Esophagus muscularis mucosa (tissue), 4 donors: ENCODE measurements around the gene RPH3AL.
"Not testable (repeated sequence)": the region's sequence is repeated elsewhere in the genome, so short reads cannot be mapped to it uniquely, and the experiment has no call there.

ENCODE experiments used
- EP300 ChIP-seq: sonication (generic); formaldehyde crosslinking; IDR thresholded peaks from one replicate; pipeline ENCODE4 v1.6.1; 2017; ENCODE audit warnings: antibody characterized with exemption
- POLR2A ChIP-seq: fragments of 450-650 bp; IDR thresholded peaks from one replicate; pipeline ENCODE4 v1.6.1; 2017; ENCODE audit warnings: antibody characterized with exemption, moderate library complexity, mild to moderate bottlenecking, low read depth
- POLR2AphosphoS5 ChIP-seq, 2 donors: sonication (generic); formaldehyde crosslinking; IDR thresholded peaks; one replicate each; pipeline ENCODE4 v1.6.1; 2017; ENCODE audit warnings: antibody characterized with exemption in 2 of 2
- TF ChIP-seq, protein P1 (sequence below), 3 experiments: fragments of 200-600 bp in 2 of 3; fragments of 450-650 bp in 1 of 3; sonication (generic) in 2 of 3; IDR thresholded peaks; one replicate each; pipeline ENCODE4 v1.5.1; 2017 to 2019; ENCODE audit warnings: antibody characterized with exemption in 3 of 3, mild to moderate bottlenecking in 2 of 3, moderate library complexity in 1 of 3

DNA sequence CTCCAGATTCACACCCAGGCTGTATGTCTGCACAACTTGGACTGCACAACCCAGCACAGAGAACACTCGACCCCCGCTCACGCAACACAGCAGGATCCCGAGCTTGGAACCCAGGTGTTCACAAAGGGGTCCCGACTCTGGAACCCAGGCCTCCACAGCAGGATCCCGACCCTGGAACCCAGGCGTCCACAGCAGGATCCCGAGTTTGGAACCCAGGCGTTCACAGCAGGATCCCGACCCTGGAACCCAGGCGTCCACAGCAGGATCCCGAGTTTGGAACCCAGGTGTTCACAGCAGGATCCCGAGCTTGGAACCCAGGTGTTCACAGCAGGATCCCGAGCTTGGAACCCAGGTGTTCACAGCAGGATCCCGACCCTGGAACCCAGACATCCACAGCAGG lies 154.4 kb downstream of the RPH3AL start:
- not testable (repeated sequence) for TF ChIP-seq POLR2AphosphoS5 (IDR thresholded peaks at IDR 0.05); POLR2A; EP300
- TF ChIP-seq, protein P1, sequence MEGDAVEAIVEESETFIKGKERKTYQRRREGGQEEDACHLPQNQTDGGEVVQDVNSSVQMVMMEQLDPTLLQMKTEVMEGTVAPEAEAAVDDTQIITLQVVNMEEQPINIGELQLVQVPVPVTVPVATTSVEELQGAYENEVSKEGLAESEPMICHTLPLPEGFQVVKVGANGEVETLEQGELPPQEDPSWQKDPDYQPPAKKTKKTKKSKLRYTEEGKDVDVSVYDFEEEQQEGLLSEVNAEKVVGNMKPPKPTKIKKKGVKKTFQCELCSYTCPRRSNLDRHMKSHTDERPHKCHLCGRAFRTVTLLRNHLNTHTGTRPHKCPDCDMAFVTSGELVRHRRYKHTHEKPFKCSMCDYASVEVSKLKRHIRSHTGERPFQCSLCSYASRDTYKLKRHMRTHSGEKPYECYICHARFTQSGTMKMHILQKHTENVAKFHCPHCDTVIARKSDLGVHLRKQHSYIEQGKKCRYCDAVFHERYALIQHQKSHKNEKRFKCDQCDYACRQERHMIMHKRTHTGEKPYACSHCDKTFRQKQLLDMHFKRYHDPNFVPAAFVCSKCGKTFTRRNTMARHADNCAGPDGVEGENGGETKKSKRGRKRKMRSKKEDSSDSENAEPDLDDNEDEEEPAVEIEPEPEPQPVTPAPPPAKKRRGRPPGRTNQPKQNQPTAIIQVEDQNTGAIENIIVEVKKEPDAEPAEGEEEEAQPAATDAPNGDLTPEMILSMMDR (IDR thresholded peaks at IDR 0.05) = not testable (repeated sequence)
